Stimulated activated naive CD8-positive, alpha-beta T cell treated with anti-CD3 and anti-CD28 coated beads, Interleukin-15, amount 100 ng/mL, for 72 hours (primary cell): ENCODE measurements around the gene ADCY6.
A peak's percentile ranks its signal among the peaks of the same experiment; 100 is the strongest.

Experiments
- ATAC-seq: fragments of 150-1000 bp; cut with Tn5 transposase; 2 replicates; pipeline ENCODE4 v1.10.0; 2021; ENCODE audit warnings: mild to moderate bottlenecking, moderate library complexity
- DNase-seq, 2 donors: peaks; one replicate each; pipeline ENCODE4 v3.0.0; 2021 to 2022
- H3K27ac Mint-ChIP-seq, 2 donors: one replicate each; pipeline ENCODE4 v1.8.0; 2022; ENCODE audit warnings: mild to moderate bottlenecking in 2 of 2, mixed read lengths in 2 of 2, moderate library complexity in 2 of 2
- H3K27me3 Mint-ChIP-seq: one replicate; pipeline ENCODE4 v1.8.0; 2022; ENCODE audit warnings: mixed read lengths
- H3K4me1 Mint-ChIP-seq: one replicate; pipeline ENCODE4 v1.8.0; 2022; ENCODE audit warnings: mild to moderate bottlenecking, mixed read lengths
- H3K4me3 Mint-ChIP-seq, 2 donors: one replicate each; pipeline ENCODE4 v1.8.0; 2022; ENCODE audit warnings: mild to moderate bottlenecking in 2 of 2, mixed read lengths in 2 of 2, moderate library complexity in 1 of 2
- H3K9me3 Mint-ChIP-seq, 2 donors: one replicate each; pipeline ENCODE4 v1.8.0; 2022; ENCODE audit warnings: mixed read lengths in 2 of 2

Gene ADCY6

GRCh38 chr12:48819986-48820725 lies 31.3 kb upstream of the ADCY6 start:
- H3K27me3 Mint-ChIP-seq = peaks cover 38% of the 10 kb centered on the region
- no peak overlapping the region for H3K4me3 Mint-ChIP-seq
- H3K9me3 Mint-ChIP-seq = no peaks in the 10 kb centered on the region
- DNase-seq (no peak), ATAC-seq (no peak)
- H3K4me1 Mint-ChIP-seq = peaks cover 38% of the 10 kb centered on the region
- no peak overlapping the region for H3K27ac Mint-ChIP-seq

- peak overlapping the region; percentile 80 to 88 for H3K4me3 Mint-ChIP-seq
- peaks cover 44% of the 10 kb centered on the region for H3K4me1 Mint-ChIP-seq
- DNase-seq = no peak
- no peaks in the 10 kb centered on the region for H3K9me3 Mint-ChIP-seq
- ATAC-seq = peak; percentile 4
- peaks cover 38% of the 10 kb centered on the region for H3K27me3 Mint-ChIP-seq
- H3K27ac Mint-ChIP-seq = peak overlapping the region in 1 of 2 donors; percentile 4
Observed at GRCh38 chr12:48818831-48819590, 30.1 kb upstream of the ADCY6 start.

- Mint-ChIP-seq H3K4me1 (peaks cover 48% of the 10 kb centered on the region), H3K4me3 (peak within 1 kb of the TSS; percentile 86 to 88), H3K9me3 (no peaks in the 10 kb centered on the region), H3K27ac (peak within 1 kb of the TSS in 1 of 2 donors; percentile 4), H3K27me3 (peaks cover 38% of the 10 kb centered on the region)
- peak; percentile 60 for ATAC-seq
- peak; percentile 68 to 71 for DNase-seq
Observed at GRCh38 chr12:48817873-48818830, 29.3 kb upstream of the ADCY6 start, which contains the start of gene CACNB3. Gene CACNB3 (plus strand): TSS chr12:48818496. CDS start chr12:48818930, 434 bp downstream.

- DNase-seq (no peak), ATAC-seq (no peak)
- H3K9me3 Mint-ChIP-seq = no peaks in the 10 kb centered on the region
- peaks cover 38% of the 10 kb centered on the region for H3K27me3 Mint-ChIP-seq
- peaks cover 55% of the 10 kb centered on the region for H3K4me1 Mint-ChIP-seq
- peak overlapping the region in 1 of 2 donors; percentile 27 for H3K27ac Mint-ChIP-seq
- peak overlapping the region; percentile 92 to 93 for H3K4me3 Mint-ChIP-seq
Observed at GRCh38 chr12:48816143-48816854, 27.4 kb upstream of the ADCY6 start.

GRCh38 chr12:48815126-48816110 lies 26.5 kb upstream of the ADCY6 start:
- DNase-seq (peak in 1 of 2 donors; percentile 27), ATAC-seq (peak; percentile 53)
- peak overlapping the region; percentile 53 to 94 for H3K27ac Mint-ChIP-seq
- H3K9me3 Mint-ChIP-seq = no peaks in the 10 kb centered on the region
- H3K27me3 Mint-ChIP-seq = peaks cover 38% of the 10 kb centered on the region
- H3K4me1 Mint-ChIP-seq = peaks cover 55% of the 10 kb centered on the region
- H3K4me3 Mint-ChIP-seq = peak overlapping the region; percentile 92 to 93

GRCh38 chr12:48814262-48815125 lies 25.6 kb upstream of the ADCY6 start:
- H3K27ac Mint-ChIP-seq = peak overlapping the region; percentile 58 to 94
- H3K27me3 Mint-ChIP-seq = peaks cover 38% of the 10 kb centered on the region
- H3K4me1 Mint-ChIP-seq = peaks cover 55% of the 10 kb centered on the region
- H3K4me3 Mint-ChIP-seq = peak overlapping the region; percentile 92 to 93
- peak; percentile 85 for ATAC-seq
- peak; percentile 87 to 90 for DNase-seq
- H3K9me3 Mint-ChIP-seq = no peaks in the 10 kb centered on the region

GRCh38 chr12:48813465-48814261 lies 24.8 kb upstream of the ADCY6 start:
- no peak for ATAC-seq
- no peak for DNase-seq
- Mint-ChIP-seq H3K9me3 (no peaks in the 10 kb centered on the region), H3K27ac (peak overlapping the region in 1 of 2 donors; percentile 78), H3K4me1 (peaks cover 49% of the 10 kb centered on the region), H3K27me3 (peaks cover 31% of the 10 kb centered on the region), H3K4me3 (peak overlapping the region; percentile 92 to 93)

- peaks cover 39% of the 10 kb centered on the region for H3K4me1 Mint-ChIP-seq
- DNase-seq (no peak), ATAC-seq (no peak)
- H3K27me3 Mint-ChIP-seq = peaks cover 19% of the 10 kb centered on the region
- no peak overlapping the region for H3K4me3 Mint-ChIP-seq
- H3K27ac Mint-ChIP-seq = no peak overlapping the region
- H3K9me3 Mint-ChIP-seq = no peaks in the 10 kb centered on the region
Observed at GRCh38 chr12:48812389-48812788, 23.5 kb upstream of the ADCY6 start.

GRCh38 chr12:48811437-48812090 lies 22.7 kb upstream of the ADCY6 start:
- DNase-seq = no peak
- Mint-ChIP-seq H3K9me3 (no peaks in the 10 kb centered on the region), H3K4me1 (peaks cover 31% of the 10 kb centered on the region), H3K4me3 (no peak overlapping the region), H3K27ac (no peak overlapping the region), H3K27me3 (peaks cover 11% of the 10 kb centered on the region)
- ATAC-seq = no peak

GRCh38 chr12:48810903-48811431 lies 22.1 kb upstream of the ADCY6 start:
- Mint-ChIP-seq H3K4me3 (no peak overlapping the region), H3K27ac (peak overlapping the region in 1 of 2 donors; percentile 35), H3K27me3 (peaks cover 5% of the 10 kb centered on the region), H3K9me3 (no peaks in the 10 kb centered on the region), H3K4me1 (peaks cover 25% of the 10 kb centered on the region)
- no peak for DNase-seq
- no peak for ATAC-seq

- no peak overlapping the region for H3K27ac Mint-ChIP-seq
- H3K4me1 Mint-ChIP-seq = peaks cover 13% of the 10 kb centered on the region
- no peaks in the 10 kb centered on the region for H3K27me3 Mint-ChIP-seq
- DNase-seq = no peak
- H3K9me3 Mint-ChIP-seq = no peaks in the 10 kb centered on the region
- ATAC-seq = no peak
- no peak overlapping the region for H3K4me3 Mint-ChIP-seq
Observed at GRCh38 chr12:48807981-48808380, 19.1 kb upstream of the ADCY6 start.

- Mint-ChIP-seq H3K27ac (no peak overlapping the region), H3K9me3 (no peaks in the 10 kb centered on the region), H3K4me1 (peaks cover 7% of the 10 kb centered on the region), H3K4me3 (no peak overlapping the region), H3K27me3 (peaks cover 12% of the 10 kb centered on the region)
- ATAC-seq (no peak), DNase-seq (no peak)
Observed at GRCh38 chr12:48803675-48804074, 14.8 kb upstream of the ADCY6 start.
